ENCODE measurements around the gene IGF2BP2.
"Not testable (repeated sequence)": the region's sequence is repeated elsewhere in the genome, so short reads cannot be mapped to it uniquely, and the experiment has no call there.

IGF2BP2 gene

DNA sequence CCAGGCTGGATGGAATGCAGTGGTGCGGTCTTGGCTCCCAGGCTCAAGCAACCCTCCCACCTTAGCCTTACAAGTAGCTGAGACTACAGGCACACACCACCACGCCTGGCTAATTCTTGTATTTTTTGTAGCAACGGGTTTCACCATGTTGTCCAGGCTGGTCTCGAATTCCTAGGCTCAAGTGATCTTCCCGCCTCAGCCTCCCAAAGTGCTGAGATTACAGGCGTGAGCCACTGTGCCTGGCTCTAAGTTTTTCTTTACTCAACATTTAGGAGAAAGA lies 26.1 kb downstream of the IGF2BP2 start:
- DNase-seq (ENCODE audit: low read depth in 2 of 2), result not testable (repeated sequence)

DNA sequence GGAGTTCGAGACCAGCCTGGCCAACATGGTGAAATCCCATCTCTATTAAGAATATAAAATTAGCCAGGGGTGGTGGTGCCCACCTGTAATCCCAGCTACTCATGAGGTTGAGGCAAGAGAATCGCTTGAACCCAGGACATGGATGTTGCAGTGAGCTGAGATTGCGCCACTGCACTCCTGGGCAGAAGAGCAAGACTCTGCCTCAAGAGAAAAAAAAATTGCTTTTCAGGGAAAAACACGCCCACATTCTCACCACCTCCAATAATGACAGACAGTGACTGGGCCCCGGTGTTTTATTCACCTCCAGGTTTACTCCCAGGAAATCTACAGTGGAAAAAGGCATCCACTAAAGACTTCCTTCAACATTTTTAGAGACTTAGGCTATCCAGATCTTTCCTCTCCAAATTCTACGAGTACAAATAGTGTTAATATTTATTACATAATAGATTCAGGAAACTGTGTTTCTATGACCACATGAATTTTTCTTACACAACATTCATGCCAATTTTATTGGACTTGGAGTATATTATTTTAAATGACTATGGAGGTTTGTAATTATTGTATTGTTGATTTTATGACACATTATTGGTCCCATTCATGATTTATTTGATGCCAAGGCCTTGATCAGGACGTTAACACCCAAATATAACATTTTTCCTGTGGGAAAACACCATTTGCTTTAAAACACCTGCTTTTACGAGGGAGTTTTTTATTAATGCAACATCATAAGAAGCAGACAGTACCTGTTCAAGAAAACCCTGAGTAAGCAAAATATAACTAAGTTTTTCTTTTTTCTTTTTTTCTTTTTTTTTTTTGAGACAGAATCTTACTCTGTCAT lies 26.6 kb downstream of the IGF2BP2 start:
- no peak for DNase-seq (ENCODE audit: low read depth in 2 of 2)

DNA sequence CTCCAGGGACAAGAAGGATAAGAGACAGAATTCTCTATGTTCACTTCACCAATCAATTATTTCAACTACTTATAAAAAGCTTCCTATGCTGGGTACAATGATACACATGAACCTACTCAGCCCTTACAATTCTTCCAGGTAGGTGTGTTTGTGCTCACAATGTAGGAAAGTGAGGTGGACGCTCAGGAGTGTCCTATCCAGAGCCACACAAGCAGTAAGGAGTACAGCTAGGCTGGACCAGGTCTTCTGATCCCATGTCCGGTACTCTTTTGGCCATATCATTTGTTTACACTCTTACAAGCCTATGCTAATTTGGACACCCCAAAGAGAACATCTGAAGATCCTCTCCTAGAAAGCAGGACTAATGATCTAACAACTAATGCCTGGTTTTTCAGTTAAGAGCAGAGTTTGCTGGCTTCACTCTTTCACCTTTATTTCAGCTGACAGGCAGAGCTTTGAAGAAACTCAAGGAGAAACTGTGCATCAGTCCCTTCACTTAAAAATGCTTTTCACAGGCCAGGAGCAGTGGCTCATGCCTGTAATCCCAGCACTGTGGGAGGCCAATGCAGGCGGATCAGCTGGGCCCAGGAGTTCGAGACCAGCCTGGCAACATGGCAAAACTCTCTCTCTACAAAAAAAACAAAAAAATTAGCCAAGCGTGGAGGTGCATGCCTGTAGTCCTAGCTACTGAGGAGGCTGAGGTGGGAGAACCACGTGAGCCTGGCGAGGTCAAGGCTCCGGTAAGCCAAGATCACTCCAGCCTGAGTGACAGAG lies 27.5 kb downstream of the IGF2BP2 start:
- no peak for DNase-seq (ENCODE audit: low read depth in 2 of 2)

DNA sequence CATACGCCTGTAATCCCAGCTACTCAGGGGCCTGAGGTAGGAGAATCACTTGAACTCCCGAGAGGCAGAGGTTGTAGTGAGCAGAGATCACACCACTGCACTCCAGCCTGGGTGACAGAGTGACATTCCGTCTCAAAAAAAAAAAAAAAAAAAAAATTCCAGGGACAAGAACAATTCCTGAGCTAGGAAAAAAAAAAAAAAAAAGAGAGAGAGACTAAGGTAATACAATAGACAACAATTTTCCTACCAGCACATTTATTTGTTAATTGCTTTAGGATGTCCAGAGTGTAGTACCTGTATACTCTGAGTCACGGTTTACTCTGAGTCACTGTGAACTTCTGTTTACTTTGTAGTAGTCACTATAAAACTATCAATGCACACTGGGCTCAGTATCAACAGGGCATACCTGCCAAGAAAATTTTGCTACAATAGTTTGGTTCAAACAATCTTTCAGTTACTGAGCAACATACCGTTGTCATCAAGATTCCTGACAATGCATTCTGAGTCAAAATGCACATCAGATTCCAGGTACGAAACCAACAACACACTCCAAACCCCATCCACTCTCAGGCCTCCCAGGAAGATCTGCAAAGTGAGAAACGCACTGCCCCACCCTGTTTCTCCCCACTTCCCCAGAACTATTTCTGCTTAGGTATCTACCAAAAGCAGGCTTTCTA lies 28.3 kb downstream of the IGF2BP2 start:
- no peak for DNase-seq (ENCODE audit: low read depth in 2 of 2)

DNA sequence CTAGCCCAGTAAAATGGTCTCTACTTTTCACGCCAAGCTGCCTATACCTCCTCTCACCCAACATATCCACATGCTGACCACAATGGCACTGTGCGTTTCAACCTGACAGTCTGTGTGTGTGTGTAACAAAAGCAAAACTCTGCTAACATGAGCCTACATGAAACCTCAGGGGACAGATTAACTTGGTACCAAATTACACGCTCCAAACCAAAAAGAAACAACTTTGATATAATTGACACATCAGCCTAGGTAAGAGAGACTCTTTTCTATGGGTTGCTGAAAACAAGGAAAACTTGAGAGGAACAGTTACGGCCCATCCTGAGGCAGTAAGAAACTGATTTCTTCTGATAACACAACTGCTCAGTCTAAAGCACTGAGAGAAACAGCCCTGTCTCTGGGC lies 31.5 kb downstream of the IGF2BP2 start:
- DNase-seq (ENCODE audit: low read depth in 2 of 2), result no peak

DNA sequence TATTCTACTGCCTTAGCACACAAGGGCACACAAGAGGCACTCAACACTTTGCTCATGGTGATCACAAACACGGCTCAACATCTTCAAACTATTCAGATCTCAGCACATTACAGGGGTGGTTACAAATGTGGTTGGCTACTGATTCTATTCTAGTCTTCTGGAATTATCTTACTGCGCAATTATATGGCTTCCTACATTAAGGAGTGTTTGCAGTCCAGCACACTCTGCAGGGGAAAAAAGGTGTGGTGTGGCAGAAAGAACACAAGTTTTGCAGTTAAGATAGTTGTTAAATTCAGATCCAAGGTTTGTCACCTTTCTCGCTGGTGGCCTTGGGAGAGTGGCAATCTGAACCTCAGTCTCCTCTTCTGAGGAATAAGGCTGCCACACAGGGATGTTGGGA lies 31.9 kb downstream of the IGF2BP2 start:
- no peak for DNase-seq (ENCODE audit: low read depth in 2 of 2)

DNA sequence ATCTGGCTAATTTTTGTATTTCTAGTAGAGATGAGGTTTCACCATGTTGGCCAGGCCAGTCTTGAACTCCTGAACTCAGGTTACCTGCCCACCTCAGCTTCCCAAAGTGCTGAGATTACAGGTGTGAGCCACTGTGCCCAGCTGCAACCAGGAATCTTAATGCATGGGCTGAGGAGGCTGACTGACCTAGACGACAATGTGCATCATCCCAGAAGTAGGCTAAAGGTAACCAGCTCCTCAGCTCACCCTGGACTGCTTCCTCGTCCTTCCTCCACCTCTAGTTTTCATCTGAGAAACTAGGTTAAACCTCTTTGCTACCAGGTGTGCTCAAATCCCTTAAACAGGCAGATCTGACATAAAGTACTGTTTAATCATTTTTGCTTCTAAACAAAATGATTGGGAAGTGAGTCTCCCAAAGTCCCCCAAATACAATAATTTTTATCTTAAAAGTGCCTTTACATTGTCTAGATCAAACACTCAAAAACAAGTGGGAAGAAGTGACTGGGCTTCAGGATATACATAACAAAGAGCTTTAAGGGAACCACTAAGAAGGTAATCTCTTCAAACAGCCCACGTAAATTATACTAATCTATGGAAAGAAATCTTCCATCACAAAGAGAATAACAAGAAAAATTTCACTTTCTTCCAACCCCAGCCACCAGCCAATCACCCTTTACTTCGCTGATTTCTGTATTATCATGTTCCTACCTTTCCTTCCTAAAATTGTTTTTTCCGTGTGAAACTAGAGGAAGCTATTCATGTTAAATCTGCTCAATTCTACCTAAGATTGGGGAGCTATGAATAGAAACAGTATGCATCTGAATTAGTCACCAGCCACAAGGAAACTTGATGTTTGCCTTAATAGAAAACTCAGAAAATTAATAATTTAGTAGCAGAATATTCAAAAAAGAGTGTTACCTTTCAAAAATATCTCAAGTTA lies 34.7 kb downstream of the IGF2BP2 start:
- no peak for DNase-seq (ENCODE audit: low read depth in 2 of 2)

DNA sequence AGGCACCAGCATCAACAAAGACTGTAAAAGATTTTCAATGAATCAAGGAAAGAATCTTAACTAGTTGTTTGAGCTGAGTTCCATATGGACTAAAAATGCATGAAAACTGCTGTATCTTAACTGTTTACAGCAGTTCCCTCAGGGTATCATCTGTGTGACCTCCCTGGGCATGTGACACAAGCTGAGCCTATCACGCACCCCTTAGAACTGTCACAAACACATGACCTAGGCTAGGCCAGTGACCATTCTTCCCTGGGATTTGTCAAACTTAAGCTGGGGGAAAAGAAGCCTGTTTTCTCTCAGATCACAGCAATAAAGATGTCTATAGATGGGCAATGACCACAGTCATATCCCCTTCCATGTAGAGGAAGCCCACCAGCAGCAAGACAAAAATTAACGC lies 35.7 kb downstream of the IGF2BP2 start:
- DNase-seq (ENCODE audit: low read depth in 2 of 2), result no peak

DNA sequence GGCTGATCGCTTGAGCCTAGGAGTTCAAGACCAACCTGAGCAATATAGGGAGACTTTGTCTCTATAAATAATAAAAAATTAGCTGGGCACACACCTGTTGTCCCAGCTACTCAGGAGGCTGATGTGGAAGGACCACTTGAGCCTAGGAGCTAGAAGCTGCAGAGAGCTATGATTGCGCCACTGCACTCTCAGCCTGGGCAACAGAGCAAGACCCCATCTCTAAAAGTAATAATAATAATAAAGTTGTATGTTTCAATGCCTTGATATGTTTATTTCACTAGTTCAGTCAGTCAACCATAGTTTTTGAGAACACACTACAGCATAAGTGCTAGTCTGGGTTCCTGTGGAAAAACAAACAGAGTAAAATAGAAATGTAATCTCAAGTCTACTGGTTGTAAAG lies 36.5 kb downstream of the IGF2BP2 start:
- DNase-seq (ENCODE audit: low read depth in 2 of 2), result no peak

DNA sequence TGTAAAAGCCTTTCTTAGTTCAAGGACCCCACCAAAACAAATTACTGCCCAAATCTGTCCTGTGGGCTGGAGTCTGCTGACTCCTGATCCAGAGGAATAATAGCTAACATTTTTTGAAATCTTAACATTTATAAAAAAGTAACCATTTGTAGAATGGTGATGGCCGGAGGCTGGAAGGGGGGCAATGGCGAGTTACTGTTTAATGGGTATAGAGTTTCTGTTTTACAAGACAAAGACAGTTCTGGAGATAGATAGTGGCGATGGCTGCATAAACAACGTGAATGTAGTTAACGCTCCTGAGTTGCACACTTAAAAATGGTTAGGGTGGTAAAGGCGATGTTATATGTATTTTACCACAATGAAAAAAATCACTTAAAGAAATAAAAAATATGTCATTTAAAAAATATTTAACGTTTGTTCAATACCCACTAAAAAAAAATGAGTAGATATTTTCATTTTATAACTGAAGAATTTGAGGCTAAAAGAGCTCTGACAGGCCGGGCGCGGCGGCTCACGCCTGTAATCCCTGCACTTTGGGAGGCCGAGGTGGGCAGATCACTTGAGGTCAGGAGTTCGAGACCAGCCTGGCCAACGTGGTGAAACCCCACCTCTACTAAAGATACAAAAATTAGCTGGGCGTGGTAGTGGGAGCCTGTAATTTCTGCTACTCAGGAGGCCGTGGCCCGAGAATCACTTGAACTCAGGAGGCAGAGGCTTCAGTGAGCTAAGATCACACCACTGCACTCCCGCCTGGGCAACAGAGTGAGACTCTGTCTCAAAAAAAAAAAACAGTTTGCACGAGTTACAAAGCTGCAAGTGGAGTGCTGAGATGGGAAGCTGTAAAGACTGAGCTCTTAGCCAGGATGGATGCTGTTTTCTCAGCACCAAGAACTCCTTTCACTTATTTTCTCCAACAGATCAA lies 37.6 kb downstream of the IGF2BP2 start:
- DNase-seq (ENCODE audit: low read depth in 2 of 2), result no peak

DNA sequence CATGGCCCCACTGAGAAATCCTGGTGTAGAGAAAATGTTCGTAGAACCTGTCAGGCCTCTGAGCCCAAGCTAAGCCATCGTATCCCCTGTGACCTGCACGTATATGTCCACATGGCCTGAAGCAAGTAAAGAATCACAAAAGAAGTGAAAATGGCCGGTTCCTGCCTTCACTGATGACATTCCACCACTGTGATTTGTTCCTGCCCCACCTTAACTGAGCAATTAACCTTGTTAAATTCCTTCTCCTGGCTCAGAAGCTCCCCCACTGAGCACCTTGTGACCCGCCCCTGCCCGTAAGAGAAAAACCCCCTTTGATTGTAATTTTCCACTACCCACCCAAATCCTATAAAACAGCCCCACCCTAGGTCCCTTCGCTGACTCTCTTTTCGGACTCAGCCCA lies 38.6 kb downstream of the IGF2BP2 start:
- DNase-seq (ENCODE audit: low read depth in 2 of 2), result not testable (repeated sequence)

DNA sequence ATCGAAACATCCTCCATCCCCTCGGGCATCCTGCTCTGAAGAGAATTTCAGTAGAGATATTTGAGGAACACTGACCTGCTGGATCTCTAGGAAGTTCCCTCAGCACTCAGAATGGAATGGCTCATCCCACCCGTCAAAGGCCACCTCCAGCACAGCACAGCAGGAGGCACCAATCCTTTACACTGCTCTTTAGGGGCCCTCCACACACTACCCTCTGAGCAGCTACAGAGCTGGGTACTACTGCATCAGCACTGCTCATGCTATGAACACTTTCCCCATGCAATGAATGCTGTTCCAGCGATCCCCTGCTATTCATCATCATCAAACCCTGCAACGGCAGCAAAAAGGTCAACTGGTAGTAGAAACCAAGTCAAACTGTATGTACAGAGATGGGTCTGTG lies 40.5 kb downstream of the IGF2BP2 start:
- no peak for DNase-seq (ENCODE audit: low read depth in 2 of 2)

DNA sequence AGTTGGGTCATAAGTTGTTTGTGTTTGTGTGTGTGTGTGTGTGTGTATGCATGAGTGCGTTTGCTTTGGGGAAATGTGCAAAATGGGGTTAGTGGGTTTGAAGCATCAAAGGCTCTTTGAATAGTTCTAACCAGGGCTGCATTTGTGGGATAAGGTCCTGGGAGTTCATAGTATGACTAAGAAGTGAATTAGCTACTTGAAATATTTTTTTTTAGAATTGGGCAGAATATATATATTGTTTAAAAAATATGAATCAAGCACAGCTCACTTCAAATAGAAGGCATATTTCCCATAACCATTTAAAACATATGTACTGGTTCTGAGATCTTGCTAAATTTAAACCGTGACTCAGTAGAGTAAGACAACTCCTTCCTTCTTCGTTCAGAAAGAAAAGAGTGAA lies 43.1 kb downstream of the IGF2BP2 start:
- no peak for DNase-seq (ENCODE audit: low read depth in 2 of 2)

DNA sequence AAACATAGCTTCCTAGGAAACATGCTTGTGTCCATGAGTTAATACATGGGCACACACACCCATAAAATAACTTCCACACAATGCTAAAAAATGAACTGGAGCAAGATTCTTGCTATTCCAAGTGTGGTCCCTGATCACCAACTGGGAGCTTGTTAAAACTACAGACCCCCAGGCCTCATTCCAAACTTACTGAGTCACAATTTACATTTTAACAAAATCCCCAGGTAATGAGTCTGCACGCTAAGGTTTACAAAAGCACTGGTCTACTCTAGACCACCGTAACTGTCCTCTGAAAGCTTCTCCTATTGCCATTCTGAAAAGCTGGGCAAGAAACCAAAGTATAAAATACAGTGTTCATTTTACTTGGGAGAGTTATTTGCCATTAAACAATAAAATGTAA lies 45.4 kb downstream of the IGF2BP2 start:
- DNase-seq (ENCODE audit: low read depth in 2 of 2), result no peak

DNA sequence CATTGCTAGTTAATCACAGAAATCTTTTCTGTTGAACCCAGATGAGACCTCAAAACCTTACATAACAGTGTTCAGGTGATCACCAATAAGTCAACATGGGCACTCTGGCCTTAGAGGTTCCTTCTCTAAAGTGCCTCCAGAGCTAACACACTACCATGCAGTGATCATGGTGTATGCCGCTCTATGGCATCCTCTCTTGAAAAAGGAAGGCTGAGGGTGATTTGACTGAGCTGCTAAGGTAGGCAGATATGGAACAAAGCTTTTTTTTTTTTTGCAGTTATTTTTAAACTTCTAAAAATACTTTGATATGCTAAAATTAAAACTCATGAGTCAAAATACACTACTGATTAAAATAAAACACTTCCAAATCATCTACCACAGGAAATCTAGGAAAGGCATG lies 46.0 kb downstream of the IGF2BP2 start:
- no peak for DNase-seq (ENCODE audit: low read depth in 2 of 2)

DNA sequence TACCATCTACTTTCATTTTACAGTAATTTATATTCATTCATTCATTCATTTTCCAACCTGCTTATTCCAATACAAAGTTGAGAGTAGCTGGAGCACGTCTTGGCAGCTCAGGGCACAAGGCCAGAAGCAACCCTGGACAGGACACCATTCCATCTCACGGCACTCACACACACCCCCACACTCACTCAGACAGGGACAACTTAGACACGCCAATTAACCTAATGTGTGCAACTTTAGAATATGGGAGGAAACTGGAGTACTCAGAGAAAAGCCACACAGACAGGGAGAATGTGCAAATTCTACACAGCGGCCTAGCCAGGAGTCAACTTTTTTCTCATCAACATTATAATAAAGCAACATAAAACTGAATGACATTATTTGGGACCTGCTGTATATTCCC lies 46.7 kb downstream of the IGF2BP2 start:
- DNase-seq (ENCODE audit: low read depth in 2 of 2), result no peak

DNA sequence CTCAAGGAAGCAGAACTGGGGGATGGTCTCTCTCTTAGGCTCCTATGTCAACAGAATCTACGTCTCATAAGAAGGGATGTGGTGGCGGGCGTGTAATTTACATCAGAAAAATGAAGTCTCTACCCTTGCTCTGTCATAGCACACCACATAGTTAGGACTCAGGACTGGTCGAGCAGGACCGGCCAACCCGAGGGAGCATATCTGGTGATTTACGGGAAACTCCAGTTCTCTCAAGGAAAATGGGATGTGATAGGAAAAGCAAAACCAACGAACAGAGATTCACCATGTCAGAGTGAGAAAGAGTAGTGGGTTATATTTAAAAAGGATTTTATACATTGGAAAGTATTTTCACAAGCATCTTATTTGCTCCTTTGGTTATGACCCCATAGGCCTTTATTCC lies 54.7 kb downstream of the IGF2BP2 start:
- DNase-seq (ENCODE audit: low read depth in 2 of 2), result no peak

DNA sequence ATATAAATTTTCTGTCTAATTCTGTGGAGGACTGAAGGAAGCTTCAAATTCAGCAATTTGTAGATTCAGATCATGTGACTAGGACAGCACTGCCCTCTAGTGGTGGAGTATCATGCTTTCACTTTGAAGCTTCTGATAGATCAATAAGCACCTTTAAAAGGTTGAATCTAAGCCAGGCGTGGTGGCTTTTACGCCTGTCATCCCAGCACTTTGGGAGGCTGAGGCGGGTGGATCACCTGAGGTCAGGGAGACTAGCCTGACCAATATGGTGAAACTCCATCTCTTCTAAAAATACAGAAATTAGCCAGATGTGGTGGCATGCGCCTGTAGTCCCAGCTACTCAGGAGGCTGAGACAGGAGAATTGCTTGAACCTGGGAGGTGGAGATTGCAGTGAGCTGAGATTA lies 56.3 kb downstream of the IGF2BP2 start:
- peak; percentile 16 to 47 for DNase-seq (ENCODE audit: low read depth in 2 of 2)

DNA sequence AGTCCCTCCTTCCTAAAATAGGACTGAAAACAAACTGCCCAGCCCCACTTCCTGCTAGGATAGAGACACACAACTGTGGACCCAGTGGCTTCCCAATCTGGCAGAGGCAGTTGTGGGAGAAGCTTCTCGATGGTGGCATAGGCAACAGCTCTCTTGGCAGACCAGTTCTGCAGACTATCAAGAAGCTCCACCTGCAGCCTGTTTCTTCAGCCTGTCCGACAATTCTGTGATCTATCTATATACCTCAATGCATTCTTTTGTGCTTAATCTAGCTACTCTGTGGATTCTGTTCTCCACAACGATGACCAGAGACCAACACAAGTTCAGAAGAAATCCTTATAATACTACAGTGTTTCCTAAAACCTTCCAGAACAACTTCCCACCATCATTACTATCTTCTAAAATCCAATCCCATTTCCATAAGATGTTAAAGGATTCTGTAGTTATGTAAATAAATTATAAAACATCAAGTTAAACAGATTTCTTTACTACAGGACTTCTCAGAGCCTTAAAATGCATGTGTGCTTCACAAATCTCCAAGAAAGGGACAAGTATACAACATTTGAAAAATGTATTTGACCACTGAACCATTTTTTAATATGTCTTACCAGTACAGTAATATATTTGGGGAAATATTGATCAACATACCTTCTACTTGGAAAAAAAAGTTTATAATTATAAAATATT lies 57.7 kb downstream of the IGF2BP2 start:
- DNase-seq (ENCODE audit: low read depth in 2 of 2), result no peak

Data from stimulated activated CD4-positive, alpha-beta T cell treated with anti-CD3 and anti-CD28 coated beads, Interleukin-12 subunit alpha, Interleukin-12 subunit beta, amount 100 ng/mL, for 24 hours (primary cell).